ENCODE measurements around the gene GOLGA8T.
"Not testable (repeated sequence)": the region's sequence is repeated elsewhere in the genome, so short reads cannot be mapped to it uniquely, and the experiment has no call there.

GOLGA8T gene

GRCh38 chr15:30192119-30192745 is 57.4 kb downstream of the GOLGA8T start:
- DNase-seq = not testable (repeated sequence)

DNA sequence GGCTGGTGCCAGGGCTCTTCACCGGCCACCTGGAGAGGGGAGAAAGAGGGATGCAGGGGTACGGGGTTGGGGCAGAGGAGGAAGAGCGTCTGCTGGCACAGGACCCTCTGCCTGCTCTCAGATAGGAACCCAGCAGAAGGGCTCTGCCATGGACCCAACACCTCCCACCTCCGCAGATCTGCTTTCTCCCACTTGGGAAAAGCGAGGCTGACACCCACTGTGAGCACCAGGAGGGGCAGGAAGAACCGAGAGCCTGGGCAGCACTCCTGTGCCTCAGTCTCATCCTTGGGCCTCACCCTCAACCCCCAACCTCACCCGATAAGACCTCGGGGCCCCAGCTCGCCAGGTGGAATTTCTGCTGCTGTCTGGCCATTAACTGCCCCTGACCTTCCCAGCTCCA is 58.0 kb downstream of the GOLGA8T start:
- not testable (repeated sequence) for DNase-seq
